ENCODE measurements around the gene BCL2L11. TPM values are rescaled to one million over a fixed set of nuclear protein-coding genes. Genes with fewer than 3 reads are reported as not detected.

BCL2L11 gene
- total and polyA plus RNA-seq, 10 of the 15 experiments (the other 5 are each of a cell fraction or from before 2014, with no cell fraction given), result 0.29 to 10.1 (median 1.1) TPM

- 44% methylated on average over 1 of the region's 1 CpG for WGBS (ENCODE audit: insufficient coverage, insufficient replicate concordance, low lambda C conversion rate, missing lambda C conversion rate)
- no TSS peak for BruUV-seq (replicated peaks)
- TF ChIP-seq NR2F1 (conservative IDR thresholded peaks at IDR 0.05) (no peak), ZNF217 (IDR thresholded peaks at IDR 0.05) (0 out of 2 replicates have a peak, but pooled peaks have one; percentile 34), CHD1 (IDR thresholded peaks at IDR 0.05; ENCODE audit: low read depth, low read length) (no peak), NBN (IDR thresholded peaks at IDR 0.05) (no peak), ZNF384 (IDR thresholded peaks at IDR 0.05; ENCODE audit: borderline replicate concordance, low read depth, low read length) (no peak), JUND (IDR thresholded peaks at IDR 0.05; ENCODE audit: low read depth, low read length) (no peak), MXI1 (IDR thresholded peaks at IDR 0.05; ENCODE audit: low read depth, low read length) (no peak), RFX5 (IDR thresholded peaks at IDR 0.05; ENCODE audit: low read depth, low read length) (no peak), ZNF687 (IDR thresholded peaks at IDR 0.05) (no peak), BACH1 (IDR thresholded peaks at IDR 0.05; ENCODE audit: borderline replicate concordance) (no peak), RAD51 (IDR thresholded peaks at IDR 0.05) (0 out of 2 replicates have a peak, but pooled peaks have one; percentile 27), MEF2A (IDR thresholded peaks at IDR 0.05; ENCODE audit: insufficient read depth, low read depth, low read length) (no peak), ASH2L (IDR thresholded peaks at IDR 0.05; ENCODE audit: borderline replicate concordance, low read depth) (no peak), ZBTB40 (IDR thresholded peaks at IDR 0.05; ENCODE audit: borderline replicate concordance) (no peak), BCL11A (IDR thresholded peaks at IDR 0.05; ENCODE audit: low read depth, low read length) (no peak), EGR1 (IDR thresholded peaks at IDR 0.05; ENCODE audit: borderline replicate concordance in 1 of 2, low read depth in 2 of 2, low read length in 2 of 2) (no peak)
- SMC1A ChIA-PET (ENCODE audit: uncharacterized antibody, unreplicated experiment), result interaction anchor here (0.7 to 2.8 kb wide), 2 partner anchors 13 to 15 kb away, joined by 3 to 14 read pairs; no protein-coding TSS in a partner anchor
- Histone ChIP-seq H3K9me3 (replicated peaks; ENCODE audit: control insufficient read depth, insufficient read depth, low read length) (peaks cover 4% of the 10 kb centered on the region), H3K4me2 (ENCODE audit: control insufficient read depth, insufficient read depth) (no peak overlapping the region), H3K27ac (ENCODE audit: control insufficient read depth, insufficient read depth) (no peak overlapping the region), H3K9ac (ENCODE audit: control insufficient read depth, insufficient read depth, low read length) (no peak overlapping the region), H3K4me3 (no peak overlapping the region), H2AFZ (ENCODE audit: control insufficient read depth, low read depth, low read length) (no peak overlapping the region), H3K4me1 (ENCODE audit: control insufficient read depth, insufficient read depth, low read length) (peaks cover 7% of the 10 kb centered on the region), H4K20me1 (ENCODE audit: control insufficient read depth, insufficient read depth) (no peaks in the 10 kb centered on the region), H3K27me3 (replicated peaks in 1 of 2; ENCODE audit: control insufficient read depth in 2 of 2, insufficient read depth in 2 of 2, low read length in 1 of 2) (no peaks in the 10 kb centered on the region), H3K36me3 (ENCODE audit: control insufficient read depth in 2 of 2, insufficient read depth in 2 of 2, low read length in 1 of 2) (no peaks in the 10 kb centered on the region), H3K79me2 (ENCODE audit: control insufficient read depth, insufficient read depth, low read length) (no peaks in the 10 kb centered on the region)
- FAIRE-seq, result no peak
- in situ Hi-C loops (cut with MboI) (loop anchor here (25.0 kb wide), 1 partner anchor 348 kb away; no protein-coding TSS in a partner anchor), intact Hi-C loops (cut with micrococcal nuclease; ENCODE audit: unreplicated experiment) (no loop called here)
- RAD21 ChIA-PET (ENCODE audit: unreplicated experiment), result no interaction called here
- POLR2A ChIA-PET, result no interaction called here
- no peak for ATAC-seq
- DNase-seq (ENCODE audit: low read depth, low spot score), result no peak
- CTCF ChIA-PET, result interaction anchor here (0.7 kb wide), 1 partner anchor 89 kb away, joined by 3 read pairs; the partner anchor contains the start of gene BCL2L11
Measured at GRCh38 chr2:111210036-111210435, 89.3 kb downstream of the BCL2L11 start.

All from GM12878 (cell line).